Adrenal gland (tissue), 12 donors: ENCODE measurements around the gene SIX1. TPM values are rescaled to one million over a fixed set of nuclear protein-coding genes. Genes with fewer than 3 reads are reported as not detected.

ENCODE experiments used
- DNase-seq, 7 donors: peaks; one replicate each; pipeline ENCODE4 v3.0.0-alpha.2; 2019 to 2020
- H3K27ac ChIP-seq, 5 donors: fragments of 200-600 bp; sonication (generic) in 4 of 5; 1 replicate in 3 of 5; 2 replicates in 2 of 5; pipeline versions ENCODE4 v1.5.1 to v1.8.0; 2016 to 2020; ENCODE audit warnings: mild to moderate bottlenecking in 1 of 5
- H3K27me3 ChIP-seq: fragments of 200-600 bp; 2 replicates; pipeline ENCODE4 v1.8.0; 2021
- H3K36me3 ChIP-seq, 2 donors: fragments of 200-600 bp; replicated peaks in 1 of 2; 1 replicate in 1 of 2; 2 replicates in 1 of 2; pipeline versions ENCODE4 v1.5.1 to v1.8.0; 2018 to 2022
- H3K4me1 ChIP-seq, 2 donors: fragments of 200-600 bp; replicated peaks in 1 of 2; 1 replicate in 1 of 2; 2 replicates in 1 of 2; pipeline versions ENCODE4 v1.5.1 to v1.8.0; 2018 to 2021
- H3K4me3 ChIP-seq, 4 donors: fragments of 200-600 bp; sonication (generic) in 3 of 4; one replicate each; pipeline ENCODE4 v1.5.1; 2016 to 2018
- H3K9me3 ChIP-seq, 3 donors: fragments of 200-600 bp; sonication (generic) in 1 of 3; replicated peaks in 1 of 3; 1 replicate in 2 of 3; 2 replicates in 1 of 3; pipeline versions ENCODE4 v1.5.1 to v1.8.0; 2016 to 2021
- POLR2A ChIP-seq, 2 donors: fragments of 450-650 bp; IDR thresholded peaks; one replicate each; pipeline ENCODE4 v1.6.1; 2017; ENCODE audit warnings: antibody characterized with exemption in 2 of 2, mild to moderate bottlenecking in 2 of 2, moderate library complexity in 1 of 2
- WGBS, 4 donors: extraction: QIAGEN DNeasy Blood & Tissue Kit in 2 of 4; methylation state at CpG; one replicate each; pipeline versions ENCODE4 v1.1.5 to v1.1.7; 2013 to 2017; 5-methylcytosine and 5-hydroxymethylcytosine counted together
- intact Hi-C, 2 donors: fragments of 100-400 bp; cut with DNase I; formaldehyde crosslinking; loops; one replicate each; pipeline versions ENCODE4 v1.14.1 to v1.15.0; 2022 to 2023
- polyA plus RNA-seq, 3 donors: library from polyadenylated mRNA; stranded (reverse); fragments of 200-250 nt in 2 of 3; fragments of 350-450 nt in 1 of 3; fragmentation: Illumina TruSeq in 1 of 3; extraction: RNeasy Lipid Tissue Mini Kit (QIAGEN cat#74804) in 1 of 3; gene quantifications; one replicate each; pipeline ENCODE4 v1.2.3, GENCODE V29; 2013 to 2014
- total RNA-seq, 9 donors: library from RNA; depleted of rRNA in 4 of 9; stranded (reverse); fragments of >200 nt in 4 of 9; fragments of 120-200 nt in 1 of 9; fragmentation: NEBNext Ultra II Directional in 1 of 9; extraction: Animal tissue kit (Norgen Biotek cat#: 25700) in 1 of 9; gene quantifications; one replicate each; pipeline versions ENCODE4 v1.1.0 to v1.2.4, GENCODE V29; 2013 to 2023
- TF ChIP-seq, protein P1 (sequence below), 6 experiments: fragments of 450-650 bp in 4 of 6; fragments of 200-600 bp in 2 of 6; sonication (generic) in 1 of 6; IDR thresholded peaks; 1 replicate in 5 of 6; 2 replicates in 1 of 6; pipeline versions ENCODE4 v1.5.1 to v1.8.0; 2016 to 2021; ENCODE audit warnings: antibody characterized with exemption in 6 of 6, mild to moderate bottlenecking in 2 of 6, moderate library complexity in 1 of 6
- donor health status: healthy with polysubstance abuse.
- donor health status: Bipolar disorder and iron deficiency.
- donor health status: DM: yes; HTN: yes; CAD: no.
- donor health status: DM: no; HTN: no; CAD: no.
- donor health status: DM: no; HTN: no; CAD: no.
- donor health status: DM: yes; HTN: yes; CAD: no.

Gene SIX1
- total and polyA plus RNA-seq, 12 donors, result 0.11 to 0.96 (median 0.57) TPM

DNA sequence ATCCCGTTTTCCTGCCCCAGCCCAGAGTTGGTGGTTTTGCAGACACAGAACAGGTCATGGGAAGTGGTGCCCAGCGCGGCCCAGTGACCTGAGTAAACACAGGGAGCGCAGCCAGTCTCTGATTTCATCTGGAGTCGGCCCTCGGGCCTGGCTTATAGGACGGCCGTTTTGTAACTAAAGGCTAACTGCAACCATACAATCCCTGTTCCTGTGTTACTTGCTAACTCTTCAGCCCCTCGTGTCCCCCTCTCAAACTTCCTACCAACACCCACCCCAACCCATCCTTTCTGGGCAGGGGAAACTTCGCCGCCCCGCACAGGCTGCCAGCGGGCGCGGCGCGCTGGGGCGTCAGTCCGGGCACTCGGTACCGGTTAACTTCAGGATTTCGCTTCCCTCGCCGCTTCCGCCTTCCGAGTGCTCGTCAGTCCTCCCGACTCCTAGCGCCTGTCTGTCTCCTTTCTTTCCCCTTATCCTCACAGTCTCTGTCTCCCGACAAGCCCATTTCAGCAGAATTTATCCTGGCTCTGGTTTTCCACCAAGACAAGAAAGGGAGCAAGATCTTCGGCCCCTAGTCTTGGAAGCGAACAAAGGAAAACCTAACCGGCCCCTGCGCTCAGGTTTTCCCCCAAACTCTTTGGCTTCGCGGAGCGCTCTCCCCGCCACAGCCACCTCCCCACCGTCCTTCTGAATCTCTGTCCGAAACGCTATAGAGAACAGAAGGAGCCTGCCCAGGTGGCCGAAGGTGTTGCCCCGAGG, 2.0 kb downstream of the SIX1 start:
- Histone ChIP-seq H3K27me3 (peaks cover 81% of the 10 kb centered on the region), H3K36me3 (no peaks in the 10 kb centered on the region), H3K4me3 (peak overlapping the region in 1 of 4 donors; percentile 78), H3K4me1 (peaks cover 13 to 28% of the 10 kb centered on the region in 2 donors), H3K9me3 (no peaks in the 10 kb centered on the region), H3K27ac (no peak overlapping the region)
- TF ChIP-seq, protein P1, sequence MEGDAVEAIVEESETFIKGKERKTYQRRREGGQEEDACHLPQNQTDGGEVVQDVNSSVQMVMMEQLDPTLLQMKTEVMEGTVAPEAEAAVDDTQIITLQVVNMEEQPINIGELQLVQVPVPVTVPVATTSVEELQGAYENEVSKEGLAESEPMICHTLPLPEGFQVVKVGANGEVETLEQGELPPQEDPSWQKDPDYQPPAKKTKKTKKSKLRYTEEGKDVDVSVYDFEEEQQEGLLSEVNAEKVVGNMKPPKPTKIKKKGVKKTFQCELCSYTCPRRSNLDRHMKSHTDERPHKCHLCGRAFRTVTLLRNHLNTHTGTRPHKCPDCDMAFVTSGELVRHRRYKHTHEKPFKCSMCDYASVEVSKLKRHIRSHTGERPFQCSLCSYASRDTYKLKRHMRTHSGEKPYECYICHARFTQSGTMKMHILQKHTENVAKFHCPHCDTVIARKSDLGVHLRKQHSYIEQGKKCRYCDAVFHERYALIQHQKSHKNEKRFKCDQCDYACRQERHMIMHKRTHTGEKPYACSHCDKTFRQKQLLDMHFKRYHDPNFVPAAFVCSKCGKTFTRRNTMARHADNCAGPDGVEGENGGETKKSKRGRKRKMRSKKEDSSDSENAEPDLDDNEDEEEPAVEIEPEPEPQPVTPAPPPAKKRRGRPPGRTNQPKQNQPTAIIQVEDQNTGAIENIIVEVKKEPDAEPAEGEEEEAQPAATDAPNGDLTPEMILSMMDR (IDR thresholded peaks at IDR 0.05), result no peak
- TF ChIP-seq POLR2A (IDR thresholded peaks at IDR 0.05), result no peak
- WGBS, 4 donors, result 16 to 23% (median 19%) methylated on average over 40 to 43 of the region's 43 CpGs
- intact Hi-C loops, result no loop called here
- DNase-seq, result no peak

DNA sequence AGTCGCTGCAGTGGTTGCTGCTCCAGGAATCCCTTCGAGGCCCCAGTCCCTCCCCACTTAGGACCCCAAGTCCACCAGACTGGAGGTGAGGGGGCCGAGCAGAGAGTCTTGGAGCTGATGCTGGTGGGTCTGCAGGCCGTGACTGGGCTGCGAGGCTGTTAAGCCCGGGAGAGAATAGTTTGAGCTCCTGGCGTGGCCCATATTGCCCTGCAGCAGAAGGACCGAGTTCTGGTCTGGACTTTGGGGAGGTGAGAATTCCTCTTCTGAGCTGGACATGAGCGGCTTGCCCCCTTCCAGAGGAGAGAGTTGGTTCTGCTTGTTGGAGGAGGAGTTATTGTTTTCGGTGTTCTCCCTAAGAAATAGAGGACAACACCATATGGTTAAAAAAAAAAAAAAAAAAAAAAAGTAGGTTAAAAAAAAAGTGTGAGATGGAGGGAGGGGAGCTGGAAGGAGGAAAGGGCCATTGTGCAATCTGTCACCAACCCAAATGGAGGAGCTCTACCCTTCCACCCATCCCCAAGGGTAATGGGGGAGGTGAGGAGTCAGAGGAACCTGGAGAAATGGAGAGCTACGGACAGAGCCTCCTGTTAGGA, 3.0 kb downstream of the SIX1 start:
- DNase-seq, result no peak
- no peak for TF ChIP-seq POLR2A (IDR thresholded peaks at IDR 0.05)
- TF ChIP-seq, protein P1 (IDR thresholded peaks at IDR 0.05), result no peak
- WGBS, 4 donors, result 47 to 57% (median 50%) methylated on average over 6 to 11 of the region's 11 CpGs
- no peaks in the 10 kb centered on the region for H3K36me3 ChIP-seq
- peaks cover 81% of the 10 kb centered on the region for H3K27me3 ChIP-seq
- peaks cover 13 to 28% of the 10 kb centered on the region in 2 donors for H3K4me1 ChIP-seq
- H3K4me3 ChIP-seq, result no peak overlapping the region
- H3K27ac ChIP-seq, result no peak overlapping the region
- intact Hi-C loops, result no loop called here
- no peaks in the 10 kb centered on the region for H3K9me3 ChIP-seq

DNA sequence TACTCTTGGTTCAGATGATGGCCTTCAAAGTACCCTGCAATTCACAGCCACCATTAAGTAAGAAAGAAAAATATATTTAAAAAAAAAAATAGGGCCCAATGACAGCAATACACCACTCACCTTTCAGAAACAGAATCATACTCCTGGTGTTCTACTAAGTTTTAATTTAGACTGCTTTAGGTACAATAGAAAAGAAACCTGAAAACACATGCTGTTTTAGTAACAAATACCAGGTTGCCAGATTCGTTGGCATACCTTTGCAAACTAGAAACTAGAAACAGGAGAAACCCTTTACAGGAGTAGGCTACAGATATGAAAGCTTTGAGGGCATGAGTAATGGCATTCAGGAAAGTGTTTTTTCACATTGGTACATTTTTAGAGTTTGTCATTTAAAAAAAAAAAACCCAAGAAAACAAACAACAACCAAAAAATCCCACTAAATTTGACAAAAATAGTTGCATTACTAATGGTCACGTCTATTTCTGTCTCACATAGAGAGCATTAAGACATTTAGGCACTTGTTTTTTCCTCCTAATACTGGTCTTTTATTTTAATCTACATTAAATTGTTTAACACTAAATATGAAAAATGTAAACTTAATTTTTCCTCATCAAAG, 4.0 kb downstream of the SIX1 start:
- no peak for DNase-seq
- no peaks in the 10 kb centered on the region for H3K9me3 ChIP-seq
- intact Hi-C loops, result no loop called here
- peaks cover 86% of the 10 kb centered on the region for H3K27me3 ChIP-seq
- H3K36me3 ChIP-seq, result no peaks in the 10 kb centered on the region
- 63 to 75% (median 71%) methylated on average over 2 of the region's 2 CpGs for WGBS, 4 donors
- peaks cover 13 to 27% of the 10 kb centered on the region in 2 donors for H3K4me1 ChIP-seq
- H3K4me3 ChIP-seq, result no peak overlapping the region
- no peak for TF ChIP-seq POLR2A (IDR thresholded peaks at IDR 0.05)
- TF ChIP-seq, protein P1 (IDR thresholded peaks at IDR 0.05), result no peak
- no peak overlapping the region for H3K27ac ChIP-seq

DNA sequence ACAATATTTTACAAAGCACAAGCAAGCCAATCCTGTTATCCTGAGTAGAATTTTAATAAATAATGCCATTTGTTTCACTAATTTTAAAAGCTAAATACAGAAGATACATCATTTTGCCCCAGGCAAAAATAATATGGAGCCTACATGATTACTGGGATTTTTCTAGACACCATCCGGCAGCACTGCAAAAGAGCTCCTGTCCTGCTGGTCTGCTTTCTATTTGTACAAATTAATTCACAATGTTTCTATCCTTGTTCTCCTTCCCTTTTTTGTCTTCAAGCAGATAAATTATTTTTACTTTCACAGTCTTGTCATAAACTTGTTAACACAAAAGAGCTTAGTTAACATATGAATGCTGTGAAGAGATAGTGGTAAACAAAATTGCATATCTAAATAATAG, 4.6 kb downstream of the SIX1 start:
- 80 to 90% (median 87%) methylated on average over 1 of the region's 1 CpG for WGBS, 4 donors
- no peak for DNase-seq
- Histone ChIP-seq H3K4me1 (peaks cover 13 to 21% of the 10 kb centered on the region in 2 donors), H3K27ac (no peak overlapping the region), H3K9me3 (no peaks in the 10 kb centered on the region), H3K36me3 (no peaks in the 10 kb centered on the region), H3K27me3 (peaks cover 92% of the 10 kb centered on the region), H3K4me3 (no peak overlapping the region)
- TF ChIP-seq, protein P1 (IDR thresholded peaks at IDR 0.05), result no peak
- no peak for TF ChIP-seq POLR2A (IDR thresholded peaks at IDR 0.05)
- intact Hi-C loops, result no loop called here
